Left renal pelvis (tissue), 4 donors: ENCODE results near the gene SLC22A2. TPM values are rescaled to one million over a fixed set of nuclear protein-coding genes. Genes with fewer than 3 reads are reported as not detected.

Experiments used
- DNase-seq, 4 donors: peaks; one replicate each; pipeline ENCODE4 v3.0.0-alpha.2; 2013; ENCODE audit warnings: low read depth in 4 of 4, low spot score in 3 of 4
- polyA plus RNA-seq, 4 donors: library from polyadenylated mRNA; unstranded; fragments of 120-200 nt; gene quantifications; one replicate each; pipeline ENCODE4 v1.2.1, GENCODE V29; 2013; ENCODE audit not compliant: insufficient read length in 4 of 4

SLC22A2 gene
- polyA plus RNA-seq, 4 donors, result 0.52 to 10.3 (median 8.8) TPM

- no peak for DNase-seq
Measured at GRCh38 chr6:160274871-160275510, 16.4 kb upstream of the SLC22A2 start.

GRCh38 chr6:160273750-160274149 lies 15.1 kb upstream of the SLC22A2 start:
- DNase-seq, result no peak

- DNase-seq, result no peak
Measured at GRCh38 chr6:160273196-160273595, 14.6 kb upstream of the SLC22A2 start.

GRCh38 chr6:160272707-160273106 lies 14.1 kb upstream of the SLC22A2 start:
- DNase-seq, result no peak

- no peak for DNase-seq
Measured at GRCh38 chr6:160270347-160270746, 11.7 kb upstream of the SLC22A2 start.

GRCh38 chr6:160269771-160270170 lies 11.2 kb upstream of the SLC22A2 start:
- no peak for DNase-seq

- no peak for DNase-seq
Measured at GRCh38 chr6:160269023-160269521, 10.5 kb upstream of the SLC22A2 start.

GRCh38 chr6:160267102-160267501 lies 8.5 kb upstream of the SLC22A2 start:
- no peak for DNase-seq

- DNase-seq, result no peak
Measured at GRCh38 chr6:160265869-160266476, 7.4 kb upstream of the SLC22A2 start.

GRCh38 chr6:160264061-160264612 lies 5.5 kb upstream of the SLC22A2 start:
- DNase-seq, result no peak

- DNase-seq, result no peak
Measured at GRCh38 chr6:160263196-160263939, 4.7 kb upstream of the SLC22A2 start.

GRCh38 chr6:160261991-160262680 lies 3.5 kb upstream of the SLC22A2 start:
- DNase-seq, result no peak

GRCh38 chr6:160260803-160261450 lies 2.3 kb upstream of the SLC22A2 start:
- DNase-seq, result no peak

GRCh38 chr6:160260367-160260766 lies 1.7 kb upstream of the SLC22A2 start:
- DNase-seq, result no peak

- no peak for DNase-seq
Measured at GRCh38 chr6:160259598-160259997, 977 bp upstream of the SLC22A2 start.

- no peak for DNase-seq
Measured at GRCh38 chr6:160259143-160259425, 463 bp upstream of the SLC22A2 start.

- no peak for DNase-seq
Measured at GRCh38 chr6:160256445-160256844, 2.2 kb downstream of the SLC22A2 start.

GRCh38 chr6:160254467-160255312 lies 3.9 kb downstream of the SLC22A2 start:
- DNase-seq, result peak in 3 of 4 donors; percentile 31 to 47 (median 46)

- no peak for DNase-seq
Measured at GRCh38 chr6:160253714-160254113, 4.9 kb downstream of the SLC22A2 start.

- no peak for DNase-seq
Measured at GRCh38 chr6:160253292-160253691, 5.3 kb downstream of the SLC22A2 start.
